Erythroblast (primary cell): ENCODE data around the gene DPH3.

Source experiments
- GATA1 ChIP-seq: IDR thresholded peaks from 2 replicates; pipeline ENCODE4 v1.6.1; 2011; ENCODE audit warnings: low read depth, mild to moderate bottlenecking, control low read depth, low read length, moderate library complexity
- POLR2A ChIP-seq: IDR thresholded peaks from 2 replicates; pipeline ENCODE4 v1.6.1; 2011; ENCODE audit warnings: mild to moderate bottlenecking, low read length

GRCh38 chr3:16252988-16253387, 11.8 kb downstream of the DPH3 start:
- TF ChIP-seq POLR2A (no peak), GATA1 (no peak)
